GM12872 (cell line): ENCODE results near the gene TTC1.

Experiments
- TF ChIP-seq, protein P1 (sequence below): IDR thresholded peaks from 3 replicates; pipeline ENCODE4 v1.5.1; 2011; ENCODE audit warnings: low read depth, mild to moderate bottlenecking, low read length, moderate library complexity; ENCODE audit not compliant: insufficient read depth

Gene TTC1

DNA sequence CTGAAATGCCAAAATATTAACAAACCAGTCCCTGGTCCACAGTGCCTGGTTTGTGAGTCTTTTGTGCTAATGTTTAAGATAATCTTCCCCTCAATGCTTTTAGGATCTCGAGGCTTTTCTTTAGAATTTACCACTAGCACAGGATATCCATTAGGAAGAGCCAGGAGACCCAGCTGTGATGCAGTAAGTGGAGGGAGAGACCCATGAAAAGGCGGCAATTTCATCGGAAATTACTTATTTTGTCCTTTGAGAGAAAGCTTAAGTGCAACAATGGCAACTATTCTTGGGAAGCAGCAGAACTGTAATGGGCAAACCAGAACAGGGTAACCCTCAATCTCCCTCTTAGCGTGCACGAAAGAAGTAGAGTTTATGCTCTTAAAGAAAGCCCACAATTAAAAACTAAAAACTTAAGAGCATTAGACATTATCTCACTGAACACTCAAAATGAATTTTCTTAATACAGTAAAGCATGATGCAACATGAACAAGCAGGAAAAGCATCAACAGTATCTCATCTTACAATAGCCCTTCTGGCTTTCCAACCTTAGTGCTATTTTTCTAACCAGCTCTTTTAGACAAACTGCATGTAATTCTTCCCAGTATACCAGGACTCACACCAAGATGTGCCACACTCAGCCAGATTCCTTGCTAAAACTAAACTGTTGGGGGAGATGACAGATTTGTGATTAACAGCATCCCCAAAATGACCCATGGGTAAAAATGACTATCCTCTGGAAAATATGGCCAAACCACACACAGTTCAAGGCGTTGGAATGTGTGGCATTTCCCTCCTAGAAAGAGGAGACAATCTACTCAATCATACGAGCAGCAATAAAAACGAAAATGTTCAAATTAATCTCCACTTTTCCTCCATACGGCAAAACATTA is 73.9 kb downstream of the TTC1 start:
- TF ChIP-seq, protein P1, sequence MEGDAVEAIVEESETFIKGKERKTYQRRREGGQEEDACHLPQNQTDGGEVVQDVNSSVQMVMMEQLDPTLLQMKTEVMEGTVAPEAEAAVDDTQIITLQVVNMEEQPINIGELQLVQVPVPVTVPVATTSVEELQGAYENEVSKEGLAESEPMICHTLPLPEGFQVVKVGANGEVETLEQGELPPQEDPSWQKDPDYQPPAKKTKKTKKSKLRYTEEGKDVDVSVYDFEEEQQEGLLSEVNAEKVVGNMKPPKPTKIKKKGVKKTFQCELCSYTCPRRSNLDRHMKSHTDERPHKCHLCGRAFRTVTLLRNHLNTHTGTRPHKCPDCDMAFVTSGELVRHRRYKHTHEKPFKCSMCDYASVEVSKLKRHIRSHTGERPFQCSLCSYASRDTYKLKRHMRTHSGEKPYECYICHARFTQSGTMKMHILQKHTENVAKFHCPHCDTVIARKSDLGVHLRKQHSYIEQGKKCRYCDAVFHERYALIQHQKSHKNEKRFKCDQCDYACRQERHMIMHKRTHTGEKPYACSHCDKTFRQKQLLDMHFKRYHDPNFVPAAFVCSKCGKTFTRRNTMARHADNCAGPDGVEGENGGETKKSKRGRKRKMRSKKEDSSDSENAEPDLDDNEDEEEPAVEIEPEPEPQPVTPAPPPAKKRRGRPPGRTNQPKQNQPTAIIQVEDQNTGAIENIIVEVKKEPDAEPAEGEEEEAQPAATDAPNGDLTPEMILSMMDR: no peak

DNA sequence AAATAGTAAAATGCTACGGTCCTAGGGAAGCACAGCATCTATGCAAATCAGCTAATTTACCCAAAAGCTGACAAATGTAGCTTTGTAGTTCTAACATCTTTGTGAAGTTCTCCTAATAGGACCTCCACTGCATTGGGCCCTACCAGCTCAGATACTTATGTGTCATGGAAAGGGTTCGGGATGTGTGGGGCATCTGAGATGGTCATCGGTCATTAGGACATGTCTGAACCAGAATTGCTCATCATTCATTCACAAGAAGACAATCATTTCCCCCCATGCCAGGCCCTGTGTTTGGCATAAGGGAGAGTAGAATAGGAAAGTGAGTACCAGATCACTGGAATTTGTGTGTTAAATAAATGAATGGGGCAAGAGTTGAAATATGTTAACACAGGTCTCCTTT is 74.6 kb downstream of the TTC1 start:
- TF ChIP-seq, protein P1: no peak

DNA sequence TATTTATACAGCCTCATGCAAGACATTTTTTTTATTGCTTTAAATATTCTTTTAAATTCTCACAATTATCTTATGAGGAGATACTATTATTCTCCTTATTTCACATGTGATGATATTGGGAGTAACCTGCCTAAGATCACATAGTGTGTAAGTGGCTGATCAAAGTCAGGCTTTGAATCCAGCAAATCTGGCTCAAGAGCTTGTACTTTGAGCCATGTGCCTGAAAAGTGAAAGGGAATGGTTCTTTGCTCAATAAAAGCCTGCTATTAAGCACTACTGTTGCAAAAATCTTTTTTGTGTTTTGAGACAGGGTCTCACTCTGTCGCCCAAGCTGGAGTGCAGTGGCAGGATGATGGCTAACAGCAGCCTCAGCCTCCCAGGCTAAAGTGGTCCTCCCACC is 75.2 kb downstream of the TTC1 start:
- TF ChIP-seq, protein P1: no peak

DNA sequence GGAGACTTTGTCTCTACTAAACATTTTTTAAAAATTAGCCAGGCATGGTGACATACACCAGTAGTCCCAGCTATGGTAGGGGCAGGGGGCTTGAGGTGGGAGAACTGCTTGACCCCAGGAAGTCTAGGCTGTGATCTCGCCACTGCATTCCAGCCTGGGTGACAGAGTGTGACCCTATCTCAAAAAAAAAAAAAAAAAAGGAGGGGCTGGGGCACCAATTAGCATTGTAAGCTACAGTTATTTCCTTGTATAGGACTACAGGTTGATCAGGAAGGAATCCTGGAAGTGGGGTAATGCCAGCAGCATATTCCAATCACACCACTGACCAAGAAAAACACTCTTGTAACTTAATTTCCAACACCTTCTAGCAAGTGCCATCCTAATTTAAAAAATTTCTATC is 78.3 kb downstream of the TTC1 start:
- TF ChIP-seq, protein P1: no peak

DNA sequence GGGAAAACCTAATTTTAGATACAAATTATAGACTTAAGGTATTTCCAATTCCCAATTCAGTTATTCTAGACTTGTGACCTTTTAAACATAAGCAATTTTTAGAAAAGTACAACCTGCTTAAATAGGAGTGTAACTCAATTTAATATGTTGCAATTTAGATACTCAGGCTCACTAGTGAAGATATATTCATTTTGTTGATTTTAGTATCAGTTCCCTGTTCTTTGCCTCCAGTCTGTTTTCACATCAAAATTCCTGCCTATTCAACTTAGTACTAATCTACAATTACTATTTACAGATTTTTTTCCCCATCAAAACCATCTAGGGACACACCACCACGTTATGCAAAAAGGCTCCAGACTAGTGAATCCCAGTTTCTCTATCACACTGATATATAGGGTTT is 79.9 kb downstream of the TTC1 start:
- TF ChIP-seq, protein P1: no peak

DNA sequence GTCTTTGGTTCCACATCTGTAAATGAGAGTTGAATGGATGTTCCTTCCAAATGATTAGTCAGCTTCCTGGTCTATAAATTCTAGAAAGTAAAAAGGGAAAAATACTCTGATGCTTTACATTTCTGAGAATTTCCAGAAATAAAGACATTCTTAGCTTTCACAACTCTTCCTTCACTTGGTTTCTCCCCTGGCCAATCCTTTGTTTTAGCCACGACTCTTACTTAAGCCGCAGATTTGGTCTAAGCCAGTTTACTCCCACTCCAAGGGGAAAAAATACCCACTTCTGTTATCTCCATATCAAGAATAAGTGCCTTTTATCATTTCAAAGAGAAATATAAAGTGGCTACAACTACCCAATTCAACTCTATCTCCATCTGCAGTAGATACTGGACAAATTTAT is 80.6 kb downstream of the TTC1 start:
- TF ChIP-seq, protein P1: no peak

DNA sequence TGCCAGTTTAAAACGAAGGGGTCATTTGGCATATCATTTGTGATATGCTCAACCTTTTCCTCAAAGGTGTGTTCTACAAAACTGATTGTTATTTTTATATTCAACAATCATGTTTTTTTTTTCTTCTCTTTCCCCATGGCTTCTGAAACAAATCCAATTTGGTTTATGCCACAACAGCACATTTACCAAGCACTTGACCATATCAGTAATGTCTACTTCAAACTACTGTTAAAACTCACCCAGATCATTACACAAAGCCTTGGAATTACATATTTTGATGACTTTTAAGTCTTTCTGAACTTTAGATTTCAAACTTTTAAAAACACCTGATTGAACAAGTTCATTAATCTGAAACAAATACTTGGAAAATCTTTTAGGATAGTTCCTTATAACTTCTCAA is 81.1 kb downstream of the TTC1 start:
- TF ChIP-seq, protein P1: no peak
